Endothelial cell of umbilical vein (primary cell): Measurements from ENCODE around the gene CATSPERD. TPM values are rescaled to one million over a fixed set of nuclear protein-coding genes. Genes with fewer than 3 reads are reported as not detected.

Experiments used
- BruUV-seq: library from RNA; stranded (reverse); fragments of 400-500 nt; replicated peaks from 2 replicates; lab custom pipeline; 2021; lab: Mats Ljungman, UMichigan
- CTCF ChIA-PET: fragments of 300-600, 350-600 bp; sonication (Branson Sonifier 250); formaldehyde crosslinking; loops from one replicate; lab custom pipeline; 2021; ENCODE audit warnings: antibody characterized with exemption, inconsistent platforms; lab: Charles Lee
- POLR2A ChIA-PET: fragments of 300-600, 350-600 bp; sonication (Branson Sonifier 250); formaldehyde crosslinking; loops from one replicate; lab custom pipeline; 2021; ENCODE audit warnings: antibody characterized with exemption, inconsistent platforms; lab: Charles Lee
- DNase-seq: peaks from one replicate; pipeline ENCODE4 v3.0.0-alpha.2; 2011; ENCODE audit warnings: low read depth, low spot score
- FAIRE-seq: peaks from 2 replicates; lab custom pipeline; 2011; peaks lifted over from hg19 to GRCh38; lab: Jason Lieb, UNC
- H2AFZ ChIP-seq: 2 replicates; pipeline ENCODE4 v1.6.0; 2012; ENCODE audit warnings: low read depth, low read length, control low read depth, inconsistent platforms
- H3K27ac ChIP-seq: 2 replicates; pipeline ENCODE4 v1.5.1; 2011; ENCODE audit warnings: low read depth, mild to moderate bottlenecking, control low read depth, low read length, moderate library complexity; ENCODE audit not compliant: insufficient read depth
- H3K27me3 ChIP-seq, 2 experiments: 2 replicates each; pipeline versions ENCODE4 v1.6.0 to v1.6.1; 2011; ENCODE audit warnings: low read length in 2 of 2, mixed read lengths in 1 of 2; ENCODE audit not compliant: control insufficient read depth in 2 of 2, insufficient read depth in 2 of 2
- H3K36me3 ChIP-seq, 2 experiments: 2 replicates in 1 of 2; 3 replicates in 1 of 2; pipeline ENCODE4 v1.5.1; 2011; ENCODE audit warnings: low read length in 2 of 2, mild to moderate bottlenecking in 1 of 2, moderate library complexity in 1 of 2; ENCODE audit not compliant: control insufficient read depth in 2 of 2, insufficient read depth in 2 of 2; ENCODE audit errors: extremely low read depth in 1 of 2
- H3K4me1 ChIP-seq: 3 replicates; pipeline ENCODE4 v1.5.1; 2011; ENCODE audit warnings: mild to moderate bottlenecking, low read length; ENCODE audit not compliant: control insufficient read depth, insufficient read depth; ENCODE audit errors: extremely low read depth
- H3K4me2 ChIP-seq: 2 replicates; pipeline ENCODE4 v1.6.1; 2011; ENCODE audit warnings: low read length, control low read depth, mixed read lengths; ENCODE audit not compliant: insufficient read depth
- H3K4me3 ChIP-seq, 3 experiments: fragments of 200-600 bp in 1 of 3; sonication (generic), shearing (Covaris generic) in 1 of 3; replicated peaks in 1 of 3; 2 replicates each; pipeline ENCODE4 v1.5.1; 2011 to 2016; ENCODE audit warnings: control low read depth in 3 of 3, low read length in 3 of 3, mild to moderate bottlenecking in 2 of 3, inconsistent platforms in 1 of 3, low read depth in 1 of 3, moderate library complexity in 1 of 3; ENCODE audit not compliant: insufficient read depth in 1 of 3
- H3K79me2 ChIP-seq: 2 replicates; pipeline ENCODE4 v1.6.0; 2012; ENCODE audit warnings: low read length, inconsistent platforms; ENCODE audit not compliant: control insufficient read depth, insufficient read depth
- H3K9ac ChIP-seq: replicated peaks from 2 replicates; pipeline ENCODE3; 2011; ENCODE audit warnings: low read length, control low read depth; ENCODE audit not compliant: insufficient read depth; ENCODE audit errors: extremely low read depth
- H3K9me1 ChIP-seq: replicated peaks from 3 replicates; pipeline ENCODE4 v1.6.0; 2011; ENCODE audit warnings: mild to moderate bottlenecking, low read length; ENCODE audit not compliant: control insufficient read depth, insufficient read depth; ENCODE audit errors: extremely low read depth
- H3K9me3 ChIP-seq: replicated peaks from 2 replicates; pipeline ENCODE4 v1.5.1; 2012; ENCODE audit warnings: low read length, inconsistent platforms; ENCODE audit not compliant: control insufficient read depth, insufficient read depth
- H4K20me1 ChIP-seq: replicated peaks from 2 replicates; pipeline ENCODE3; 2011; ENCODE audit warnings: mild to moderate bottlenecking, low read length; ENCODE audit not compliant: control insufficient read depth, insufficient read depth; ENCODE audit errors: extremely low read depth
- EZH2 ChIP-seq: IDR thresholded peaks from 2 replicates; pipeline ENCODE4 v1.6.1; 2012; ENCODE audit warnings: borderline replicate concordance, low read depth, mild to moderate bottlenecking, moderate library complexity, low read length, inconsistent platforms; ENCODE audit not compliant: severe bottlenecking
- FOS ChIP-seq: IDR thresholded peaks from 2 replicates; pipeline ENCODE4 v1.6.1; 2011; ENCODE audit warnings: mild to moderate bottlenecking, low read length, moderate library complexity, borderline replicate concordance; ENCODE audit not compliant: insufficient read depth
- GATA2 ChIP-seq: IDR thresholded peaks from 2 replicates; pipeline ENCODE4 v1.7.0; 2011; ENCODE audit warnings: low read depth, mild to moderate bottlenecking, moderate library complexity, mixed read lengths, low read length; ENCODE audit not compliant: insufficient read length, insufficient read depth
- JUN ChIP-seq: IDR thresholded peaks from 2 replicates; pipeline ENCODE4 v1.6.1; 2011; ENCODE audit warnings: borderline replicate concordance, low read depth; ENCODE audit not compliant: insufficient read length, insufficient read depth
- MYC ChIP-seq: IDR thresholded peaks from one replicate; pipeline ENCODE4 v1.6.1; 2011; ENCODE audit warnings: mild to moderate bottlenecking, low read depth, low read length
- POLR2A ChIP-seq: IDR thresholded peaks from 2 replicates; pipeline ENCODE4 v1.6.1; 2012; ENCODE audit warnings: low read depth, mild to moderate bottlenecking, control low read depth, low read length
- POLR2AphosphoS5 ChIP-seq: IDR thresholded peaks from 2 replicates; pipeline ENCODE4 v1.6.1; 2012; ENCODE audit warnings: low read depth, mild to moderate bottlenecking, control low read depth, low read length, moderate library complexity; ENCODE audit not compliant: insufficient read depth
- dilution Hi-C: fragments of 300-500 bp; cut with MboI; formaldehyde crosslinking; loops from one replicate; pipeline ENCODE4 v1.15.0; 2019; ENCODE audit warnings: low sequenced_read_pairs; ENCODE audit not compliant: extremely low pct_ligation_motif_present
- intact Hi-C: fragments of 100-400 bp; cut with micrococcal nuclease; formaldehyde crosslinking; loops from one replicate; pipeline ENCODE4 v1.10.0; 2022
- polyA plus RNA-seq, 4 experiments: library from polyadenylated mRNA; depleted of rRNA in 3 of 4; stranded (reverse) in 3 of 4; unstranded in 1 of 4; fragments of >200 nt; gene quantifications; 2 replicates each; pipeline versions ENCODE4 v1.2.1 to v1.2.3, GENCODE V29; 2011 to 2012; ENCODE audit warnings: missing spikeins in 1 of 4
- total RNA-seq: library from RNA; stranded (reverse); gene quantifications from 2 replicates; pipeline ENCODE4 v1.2.3, GENCODE V29; 2021
- TF ChIP-seq, protein P1 (sequence below): IDR thresholded peaks from 2 replicates; pipeline ENCODE4 v1.6.1; 2011; ENCODE audit not compliant: insufficient read depth, insufficient read length
- TF ChIP-seq, protein P2 (sequence below), 2 donors: IDR thresholded peaks; 1 replicate in 1 of 2; 2 replicates in 1 of 2; pipeline ENCODE4 v1.5.1; 2011; ENCODE audit warnings: low read length in 2 of 2, mild to moderate bottlenecking in 2 of 2, moderate library complexity in 2 of 2, control low read depth in 1 of 2, inconsistent platforms in 1 of 2, low read depth in 1 of 2; ENCODE audit not compliant: insufficient read depth in 1 of 2; ENCODE audit errors: extremely low read depth in 1 of 2

Gene CATSPERD
- total and polyA plus RNA-seq, 2 donors (not counting 3 experiments of a cell fraction or from before 2014, with no cell fraction given): not detected

DNA sequence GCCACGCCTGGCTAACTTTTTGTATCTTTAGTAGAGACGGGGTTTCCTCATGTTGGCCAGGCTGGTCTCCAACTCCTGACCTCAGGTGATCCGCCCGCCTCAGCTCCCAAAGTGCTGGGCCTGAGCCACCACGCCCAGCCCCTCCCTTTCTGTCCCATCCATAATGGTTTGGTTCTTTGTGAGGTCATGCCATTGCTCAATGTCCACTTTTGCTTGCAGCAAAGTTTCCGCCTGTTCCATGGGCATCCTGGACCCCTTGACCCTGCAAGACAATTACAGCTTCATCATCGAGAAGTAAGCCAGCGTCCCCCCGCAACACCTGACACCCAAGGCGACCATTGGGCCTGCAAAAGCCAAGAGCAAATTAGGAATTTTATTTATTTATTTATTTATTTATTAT, 47.5 kb downstream of the CATSPERD start:
- dilution Hi-C loops: no loop called here
- Histone ChIP-seq H3K9me1 (no peaks in the 10 kb centered on the region), H3K4me2 (no peak overlapping the region), H3K4me3 (no peak overlapping the region), H3K9ac (no peak overlapping the region), H4K20me1 (no peaks in the 10 kb centered on the region), H3K27ac (no peak overlapping the region), H3K4me1 (no peaks in the 10 kb centered on the region), H2AFZ (no peak overlapping the region), H3K79me2 (no peaks in the 10 kb centered on the region), H3K27me3 (no peaks in the 10 kb centered on the region), H3K36me3 (no peaks in the 10 kb centered on the region), H3K9me3 (no peaks in the 10 kb centered on the region)
- no peak for TF ChIP-seq FOS
- TF ChIP-seq MYC: no peak
- TF ChIP-seq, protein P1, sequence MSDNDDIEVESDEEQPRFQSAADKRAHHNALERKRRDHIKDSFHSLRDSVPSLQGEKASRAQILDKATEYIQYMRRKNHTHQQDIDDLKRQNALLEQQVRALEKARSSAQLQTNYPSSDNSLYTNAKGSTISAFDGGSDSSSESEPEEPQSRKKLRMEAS: no peak
- TF ChIP-seq POLR2A: no peak
- no peak for TF ChIP-seq EZH2
- TF ChIP-seq GATA2: no peak
- TF ChIP-seq, protein P2, sequence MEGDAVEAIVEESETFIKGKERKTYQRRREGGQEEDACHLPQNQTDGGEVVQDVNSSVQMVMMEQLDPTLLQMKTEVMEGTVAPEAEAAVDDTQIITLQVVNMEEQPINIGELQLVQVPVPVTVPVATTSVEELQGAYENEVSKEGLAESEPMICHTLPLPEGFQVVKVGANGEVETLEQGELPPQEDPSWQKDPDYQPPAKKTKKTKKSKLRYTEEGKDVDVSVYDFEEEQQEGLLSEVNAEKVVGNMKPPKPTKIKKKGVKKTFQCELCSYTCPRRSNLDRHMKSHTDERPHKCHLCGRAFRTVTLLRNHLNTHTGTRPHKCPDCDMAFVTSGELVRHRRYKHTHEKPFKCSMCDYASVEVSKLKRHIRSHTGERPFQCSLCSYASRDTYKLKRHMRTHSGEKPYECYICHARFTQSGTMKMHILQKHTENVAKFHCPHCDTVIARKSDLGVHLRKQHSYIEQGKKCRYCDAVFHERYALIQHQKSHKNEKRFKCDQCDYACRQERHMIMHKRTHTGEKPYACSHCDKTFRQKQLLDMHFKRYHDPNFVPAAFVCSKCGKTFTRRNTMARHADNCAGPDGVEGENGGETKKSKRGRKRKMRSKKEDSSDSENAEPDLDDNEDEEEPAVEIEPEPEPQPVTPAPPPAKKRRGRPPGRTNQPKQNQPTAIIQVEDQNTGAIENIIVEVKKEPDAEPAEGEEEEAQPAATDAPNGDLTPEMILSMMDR (IDR thresholded peaks at IDR 0.05; ENCODE audit: extremely low read depth in 1 of 2, insufficient read depth in 1 of 2, low read depth in 1 of 2, low read length in 2 of 2): no peak
- TF ChIP-seq POLR2AphosphoS5: no peak
- no peak for TF ChIP-seq JUN
- ChIA-PET CTCF (no interaction called here), POLR2A (no interaction called here)
- intact Hi-C loops: no loop called here
- FAIRE-seq (no peak), DNase-seq (no peak)
- BruUV-seq: no TSS peak
